Skeletal muscle satellite cell (primary cell): ENCODE results near the gene AKNAD1.
A peak's percentile ranks its signal among the peaks of the same experiment; 100 is the strongest.

ENCODE experiments used
- H3K27me3 ChIP-seq: 2 replicates; pipeline ENCODE4 v1.7.0; 2013; ENCODE audit warnings: low read length; ENCODE audit not compliant: control insufficient read depth, insufficient read depth
- H3K36me3 ChIP-seq: 2 replicates; pipeline ENCODE4 v1.7.0; 2013; ENCODE audit warnings: mild to moderate bottlenecking, control low read depth, low read length; ENCODE audit not compliant: insufficient read depth
- H3K4me1 ChIP-seq: 2 replicates; pipeline ENCODE4 v1.7.0; 2013; ENCODE audit warnings: low read length; ENCODE audit not compliant: control insufficient read depth, insufficient read depth
- H3K4me2 ChIP-seq: 2 replicates; pipeline ENCODE4 v1.7.0; 2013; ENCODE audit warnings: mild to moderate bottlenecking, low read length
- H3K4me3 ChIP-seq: 2 replicates; pipeline ENCODE4 v1.7.0; 2013; ENCODE audit warnings: low read length
- H3K9ac ChIP-seq: 2 replicates; pipeline ENCODE4 v1.7.0; 2013; ENCODE audit warnings: mild to moderate bottlenecking, low read depth, low read length, moderate library complexity
- H3K9me3 ChIP-seq: replicated peaks from 2 replicates; pipeline ENCODE4 v1.7.0; 2013; ENCODE audit warnings: mild to moderate bottlenecking, control low read depth, low read length

AKNAD1 gene

DNA sequence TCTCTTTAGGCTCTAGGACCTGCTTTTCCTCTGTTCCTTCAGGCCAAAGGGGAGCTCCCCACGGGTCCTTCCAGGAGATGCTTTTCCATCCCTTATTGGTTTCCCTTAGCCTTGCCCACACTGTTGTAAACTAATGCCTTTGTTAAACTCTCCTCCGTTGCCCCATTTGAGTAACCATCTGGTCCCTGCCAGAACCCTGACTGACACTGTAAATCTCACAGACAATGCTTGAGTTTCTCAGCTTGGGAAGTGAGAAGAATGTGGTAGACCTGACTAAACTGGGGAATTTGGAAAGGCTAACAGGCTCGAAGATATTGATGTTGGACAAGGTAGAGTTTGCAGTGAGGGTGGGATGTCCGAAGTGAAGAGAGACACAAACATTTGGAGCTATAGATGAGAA is 11.4 kb downstream of the AKNAD1 start:
- Histone ChIP-seq H3K36me3 (no peaks in the 10 kb centered on the region), H3K4me2 (no peak overlapping the region), H3K9me3 (no peaks in the 10 kb centered on the region), H3K4me1 (no peaks in the 10 kb centered on the region), H3K27me3 (no peaks in the 10 kb centered on the region), H3K4me3 (no peak overlapping the region), H3K9ac (no peak overlapping the region)

DNA sequence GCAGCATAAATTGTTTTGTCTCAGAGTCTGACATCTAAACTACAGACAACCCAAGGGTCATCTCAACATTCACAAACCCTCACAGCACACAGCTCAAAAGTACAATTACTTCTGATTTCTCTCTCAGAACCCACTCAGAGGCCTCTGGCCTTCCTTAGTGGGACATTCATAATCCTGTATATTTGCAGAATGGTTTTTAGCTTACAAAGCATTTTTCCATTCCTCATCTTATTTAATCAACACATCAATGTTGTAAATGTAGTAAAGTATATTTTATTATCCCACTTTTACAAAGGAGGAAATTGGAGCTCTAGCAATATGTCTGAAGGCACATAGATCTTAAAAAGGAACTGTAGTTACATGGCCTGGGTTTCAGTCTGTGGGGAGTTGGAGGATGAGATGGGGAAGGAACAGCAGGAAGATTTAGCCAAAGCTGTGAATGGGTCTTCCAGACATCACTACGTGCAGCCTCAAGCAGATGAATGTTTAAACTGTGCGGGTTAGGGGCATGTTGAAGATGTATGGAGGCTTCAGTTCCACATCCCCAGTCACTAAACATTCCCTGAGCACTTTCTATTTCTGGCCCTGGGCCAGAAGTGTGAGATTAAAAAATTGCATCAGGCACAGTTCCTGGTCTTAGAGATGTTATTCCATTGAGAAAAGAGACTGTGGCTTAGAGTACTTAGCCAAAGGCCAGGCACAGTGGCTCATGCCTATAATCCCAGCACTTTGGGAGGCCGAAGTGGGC is 13.3 kb downstream of the AKNAD1 start:
- H3K4me1 ChIP-seq, result no peaks in the 10 kb centered on the region

DNA sequence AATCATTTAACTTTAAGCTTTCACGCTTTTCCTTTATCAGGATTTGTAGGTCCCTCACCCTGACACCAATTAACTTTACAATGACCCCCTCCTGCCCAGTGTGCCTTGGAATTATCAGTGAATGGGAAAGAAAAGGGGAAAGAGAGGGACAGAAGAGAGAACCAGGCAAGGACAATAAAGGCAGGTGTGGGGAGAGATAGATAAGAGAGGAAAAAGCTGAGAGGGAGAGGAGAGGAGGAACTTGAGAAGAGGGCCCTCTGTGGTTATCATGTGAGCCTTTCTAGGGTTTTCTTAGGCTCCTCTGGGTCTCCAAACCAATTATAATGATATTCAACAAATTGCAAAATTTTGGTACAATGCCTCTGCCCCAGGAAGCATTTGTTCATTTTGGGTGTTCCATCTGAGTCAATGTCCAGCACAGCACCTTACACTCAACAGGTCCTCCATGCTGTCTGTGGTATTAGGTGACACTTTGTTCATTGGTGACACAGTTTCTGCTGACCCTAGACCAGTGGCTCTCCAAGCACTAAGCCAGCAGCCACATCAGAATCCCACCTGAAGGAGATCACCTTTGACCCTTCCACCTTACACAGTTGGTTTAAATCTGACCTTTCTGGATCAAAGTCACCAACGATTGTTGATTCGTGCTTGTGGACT is 14.2 kb downstream of the AKNAD1 start:
- Histone ChIP-seq H3K4me2 (no peak overlapping the region), H3K9ac (no peak overlapping the region), H3K4me3 (no peak overlapping the region), H3K36me3 (no peaks in the 10 kb centered on the region), H3K4me1 (no peaks in the 10 kb centered on the region), H3K27me3 (no peaks in the 10 kb centered on the region), H3K9me3 (no peaks in the 10 kb centered on the region)

More for the DNA sequence above, 13.3 kb downstream of the AKNAD1 start:
- no peaks in the 10 kb centered on the region for H3K27me3 ChIP-seq
- no peak overlapping the region for H3K9ac ChIP-seq
- no peaks in the 10 kb centered on the region for H3K36me3 ChIP-seq
- no peaks in the 10 kb centered on the region for H3K9me3 ChIP-seq
- no peak overlapping the region for H3K4me2 ChIP-seq
- no peak overlapping the region for H3K4me3 ChIP-seq

DNA sequence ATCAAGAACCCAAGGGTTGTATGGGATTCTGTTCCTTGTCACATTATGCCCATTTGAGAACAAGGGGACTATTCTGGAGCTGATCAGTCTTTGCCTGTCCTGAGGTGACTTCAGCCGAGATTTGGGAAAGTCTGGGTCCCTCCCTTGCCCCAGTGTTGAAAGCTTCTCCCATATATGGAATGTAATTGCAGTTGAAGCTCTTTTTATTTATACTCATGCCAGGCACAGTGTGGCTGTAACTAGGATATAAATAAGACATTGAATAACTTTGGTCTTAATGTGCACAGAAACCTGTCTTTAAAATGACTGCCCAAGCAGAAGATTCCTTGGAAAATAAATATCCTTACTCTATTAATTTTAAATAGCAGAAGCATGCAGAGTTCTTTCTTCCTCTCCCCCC is 15.2 kb downstream of the AKNAD1 start:
- Histone ChIP-seq H3K9me3 (no peaks in the 10 kb centered on the region), H3K4me2 (no peak overlapping the region), H3K27me3 (no peaks in the 10 kb centered on the region), H3K9ac (no peak overlapping the region), H3K4me1 (no peaks in the 10 kb centered on the region), H3K36me3 (no peaks in the 10 kb centered on the region), H3K4me3 (no peak overlapping the region)

DNA sequence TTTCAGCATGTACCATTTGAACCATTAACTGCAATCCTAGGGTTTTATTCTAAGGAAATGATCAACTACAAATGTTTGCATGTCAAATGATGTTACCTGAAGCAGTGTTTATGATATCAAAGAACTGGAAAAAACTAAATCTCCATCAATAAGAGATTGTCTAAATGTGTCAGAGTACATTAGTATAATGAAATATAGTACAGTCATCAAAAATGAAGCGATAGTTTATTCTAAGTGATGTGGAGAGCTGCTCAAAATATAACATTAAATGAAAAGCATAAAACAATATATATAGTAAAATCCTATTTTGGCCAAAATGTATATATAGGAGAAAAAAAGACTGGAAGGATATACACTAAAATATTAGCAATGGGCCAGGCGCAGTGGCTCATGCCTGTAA is 24.0 kb downstream of the AKNAD1 start:
- no peaks in the 10 kb centered on the region for H3K9me3 ChIP-seq
- H3K4me3 ChIP-seq, result no peak overlapping the region
- no peak overlapping the region for H3K9ac ChIP-seq
- no peaks in the 10 kb centered on the region for H3K27me3 ChIP-seq
- H3K4me2 ChIP-seq, result no peak overlapping the region
- H3K36me3 ChIP-seq, result no peaks in the 10 kb centered on the region
- H3K4me1 ChIP-seq, result peaks cover 42% of the 10 kb centered on the region

DNA sequence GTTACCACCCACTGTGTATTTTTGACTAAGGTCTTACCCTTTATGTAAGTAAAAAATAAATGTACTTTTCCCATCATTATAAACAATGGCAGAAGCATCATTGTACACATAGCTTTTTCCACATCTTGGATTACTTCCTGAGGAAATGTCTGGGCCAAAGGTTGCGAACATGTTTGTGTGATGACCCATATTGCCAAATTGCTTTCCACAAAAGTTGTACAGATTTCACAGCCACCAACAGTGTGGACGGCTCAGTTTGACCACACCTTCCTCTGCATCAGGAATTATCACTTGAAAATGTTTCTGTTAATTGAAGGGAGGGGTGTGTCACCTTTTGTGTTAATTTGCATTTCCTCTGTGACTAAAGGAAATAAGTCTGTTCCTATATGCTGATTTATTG is 25.7 kb downstream of the AKNAD1 start:
- Histone ChIP-seq H3K36me3 (no peaks in the 10 kb centered on the region), H3K4me1 (peaks cover 44% of the 10 kb centered on the region), H3K4me3 (peak overlapping the region; percentile 50), H3K27me3 (no peaks in the 10 kb centered on the region), H3K9me3 (no peaks in the 10 kb centered on the region), H3K9ac (peak overlapping the region; percentile 83), H3K4me2 (peak overlapping the region; percentile 75)

DNA sequence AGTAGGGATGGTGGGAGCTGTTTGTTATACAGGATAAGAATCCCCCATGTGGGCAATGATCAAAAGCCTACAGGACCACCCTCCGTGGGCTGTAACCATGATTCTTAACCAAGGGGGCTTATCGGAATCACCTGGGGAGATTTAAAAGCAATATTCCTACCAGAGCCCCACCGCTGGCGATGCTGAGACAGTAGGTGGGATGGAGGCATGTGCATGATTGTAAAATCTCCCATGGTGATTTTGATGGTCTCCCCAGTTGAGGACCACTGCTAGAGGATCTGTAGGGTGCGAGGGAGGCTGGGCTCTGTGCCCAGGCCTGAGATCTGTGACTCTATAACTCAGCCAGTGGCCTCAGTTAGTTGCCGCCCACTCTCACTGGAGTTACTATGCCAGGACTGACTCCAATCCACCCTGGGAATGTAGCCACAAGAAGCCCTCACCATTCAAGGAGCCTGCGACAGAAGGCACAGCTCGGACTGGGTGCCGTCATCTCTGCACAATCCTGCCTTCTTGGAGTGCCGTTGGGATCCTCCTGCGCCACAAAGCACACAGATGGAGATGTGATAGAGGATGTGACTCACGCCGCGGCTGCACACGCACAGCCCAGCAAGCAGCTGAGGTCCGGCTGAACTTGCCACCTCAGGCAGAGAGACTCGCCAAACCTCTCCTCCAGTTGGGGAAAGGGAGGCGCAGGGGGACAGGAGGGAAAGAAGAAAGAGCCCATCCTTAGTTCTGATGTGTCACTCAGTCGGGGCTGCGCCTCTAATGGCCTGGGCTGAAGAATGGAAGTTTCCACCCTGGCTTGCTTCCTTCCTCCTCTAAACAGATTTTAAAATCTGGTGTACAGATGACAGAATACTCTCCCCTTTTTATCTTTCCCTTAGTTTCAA is 26.5 kb downstream of the AKNAD1 start:
- peak overlapping the region; percentile 50 for H3K4me3 ChIP-seq
- peak overlapping the region; percentile 83 for H3K9ac ChIP-seq
- H3K4me1 ChIP-seq, result peaks cover 44% of the 10 kb centered on the region
- no peaks in the 10 kb centered on the region for H3K9me3 ChIP-seq
- peak overlapping the region; percentile 75 for H3K4me2 ChIP-seq
- no peaks in the 10 kb centered on the region for H3K27me3 ChIP-seq
- no peaks in the 10 kb centered on the region for H3K36me3 ChIP-seq

DNA sequence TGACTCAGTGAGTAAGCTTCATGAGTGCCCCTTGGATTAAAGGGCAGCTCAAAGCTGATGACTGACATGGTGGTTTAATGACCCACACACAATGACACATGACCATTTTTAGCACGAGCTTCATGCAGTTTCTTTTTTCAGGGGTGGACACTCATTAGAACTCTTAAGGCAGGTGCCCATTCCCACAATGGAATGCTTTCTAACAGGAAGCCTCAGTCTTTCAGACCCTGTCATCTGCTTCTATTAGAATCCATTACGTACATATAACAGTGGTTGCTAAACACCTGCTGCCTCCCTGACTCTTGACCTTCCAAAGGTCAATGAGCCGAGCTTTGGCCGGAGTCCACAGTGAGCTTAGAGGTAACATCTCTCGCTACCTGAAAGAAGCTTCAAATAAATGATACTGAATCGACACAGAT is 27.4 kb downstream of the AKNAD1 start:
- no peaks in the 10 kb centered on the region for H3K36me3 ChIP-seq
- peaks cover 44% of the 10 kb centered on the region for H3K4me1 ChIP-seq
- H3K4me2 ChIP-seq, result peak overlapping the region; percentile 75
- H3K4me3 ChIP-seq, result peak overlapping the region; percentile 50
- H3K9me3 ChIP-seq, result no peaks in the 10 kb centered on the region
- no peaks in the 10 kb centered on the region for H3K27me3 ChIP-seq
- peak overlapping the region; percentile 71 for H3K9ac ChIP-seq

DNA sequence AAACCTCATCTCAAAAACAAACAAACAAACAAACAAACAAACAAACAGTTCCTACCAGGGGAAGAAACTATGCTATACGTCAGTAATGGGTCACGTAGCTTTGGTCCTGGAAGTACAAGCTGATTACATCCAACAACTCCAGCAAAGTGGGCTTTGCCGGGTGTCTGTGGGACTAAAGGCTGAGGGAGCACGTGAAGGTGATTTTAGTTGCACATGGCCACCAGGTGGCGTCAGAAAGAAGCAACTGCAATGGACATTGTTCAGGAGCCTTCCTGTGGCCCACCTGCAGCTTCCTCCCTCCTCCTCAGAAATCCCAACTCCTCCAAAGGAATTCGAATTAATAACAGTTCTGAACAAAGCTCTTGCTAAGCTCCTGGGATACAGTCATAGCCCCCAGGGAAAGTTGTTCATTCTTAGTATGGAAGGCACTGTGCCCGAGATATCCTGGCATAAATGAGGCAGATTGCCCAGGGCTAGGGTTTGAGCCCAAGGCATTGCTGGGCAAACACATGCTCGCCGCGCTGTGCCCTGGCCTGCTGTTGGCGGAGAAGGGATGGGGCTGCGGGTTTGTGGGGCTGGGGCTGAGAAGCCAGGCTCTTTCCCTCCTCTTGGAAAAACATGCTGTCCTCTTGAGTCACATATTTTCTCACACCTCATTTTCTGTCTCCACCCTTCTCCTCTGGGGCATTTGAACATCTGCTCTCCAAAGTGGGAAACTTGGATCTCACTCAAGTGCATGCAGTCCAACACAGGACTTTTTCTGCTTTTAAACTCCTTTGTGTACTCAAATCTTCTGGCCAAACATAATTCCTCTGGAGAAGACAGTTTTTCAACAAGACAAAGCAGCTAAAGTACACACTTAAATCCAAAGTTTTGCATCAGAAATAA is 28.6 kb downstream of the AKNAD1 start:
- H3K4me3 ChIP-seq, result no peak overlapping the region
- no peaks in the 10 kb centered on the region for H3K9me3 ChIP-seq
- H3K4me2 ChIP-seq, result peak overlapping the region; percentile 71
- H3K4me1 ChIP-seq, result peaks cover 44% of the 10 kb centered on the region
- H3K27me3 ChIP-seq, result no peaks in the 10 kb centered on the region
- peak overlapping the region; percentile 70 for H3K9ac ChIP-seq
- H3K36me3 ChIP-seq, result no peaks in the 10 kb centered on the region

DNA sequence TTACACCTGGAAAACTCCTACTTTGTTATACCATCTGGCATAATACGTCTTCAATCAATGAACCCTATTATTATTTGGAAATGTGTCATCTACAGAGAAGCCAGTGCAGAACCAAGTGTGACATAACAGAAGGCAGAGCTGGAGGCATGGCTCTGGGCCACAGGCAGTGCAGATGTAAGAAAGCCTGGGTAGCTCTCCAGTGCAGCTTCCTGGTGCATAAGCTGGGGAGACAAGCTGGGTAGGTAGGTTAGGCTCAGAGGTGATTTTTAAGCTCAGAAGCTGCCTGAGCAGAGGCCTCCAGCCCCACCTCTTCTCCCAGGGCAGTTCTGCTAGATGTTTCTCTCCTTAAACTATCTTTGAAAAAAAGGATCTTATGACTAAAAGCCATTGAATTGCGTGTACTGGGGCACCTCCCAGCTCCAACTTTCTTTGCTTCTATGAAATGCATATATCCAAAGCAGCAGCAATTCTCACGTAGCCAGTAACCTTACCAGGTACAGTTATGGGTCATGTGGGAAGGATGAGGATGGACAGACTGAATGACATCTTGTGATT is 30.7 kb downstream of the AKNAD1 start:
- H3K9me3 ChIP-seq, result no peaks in the 10 kb centered on the region

More for the DNA sequence above, 30.7 kb downstream of the AKNAD1 start:
- H3K27me3 ChIP-seq, result no peaks in the 10 kb centered on the region
- no peaks in the 10 kb centered on the region for H3K36me3 ChIP-seq
- H3K4me1 ChIP-seq, result peaks cover 35% of the 10 kb centered on the region
- no peak overlapping the region for H3K4me3 ChIP-seq
- H3K4me2 ChIP-seq, result no peak overlapping the region
- no peak overlapping the region for H3K9ac ChIP-seq
